SK-N-SH treated with all-trans-retinoic acid at 6 μM for 48 hours (cell line): ENCODE measurements around the gene TEX13A.

Experiments used
- ISL1 ChIP-seq: fragments of 250-450 bp; sonication (Bioruptor Pico); IDR thresholded peaks from 2 replicates; pipeline ENCODE4 v2.1.2; 2022; ENCODE audit warnings: mild to moderate bottlenecking, moderate library complexity
- TF ChIP-seq, protein P1 (sequence below): fragments of 250-450 bp; sonication (Bioruptor Pico); IDR thresholded peaks from 2 replicates; pipeline ENCODE4 v1.8.0; 2021; ENCODE audit warnings: low read depth, mild to moderate bottlenecking, moderate library complexity, borderline replicate concordance
- TF ChIP-seq, protein P2 (sequence below): fragments of 250-450 bp; sonication (Bioruptor Pico); IDR thresholded peaks from 2 replicates; pipeline ENCODE4 v1.8.0; 2020; ENCODE audit warnings: mild to moderate bottlenecking, moderate library complexity, borderline replicate concordance
- TF ChIP-seq, protein P3 (sequence below): fragments of 250-450 bp; sonication (Bioruptor Pico); IDR thresholded peaks from 2 replicates; pipeline ENCODE4 v1.5.1; 2020; ENCODE audit warnings: low read depth, mild to moderate bottlenecking, moderate library complexity

DNA sequence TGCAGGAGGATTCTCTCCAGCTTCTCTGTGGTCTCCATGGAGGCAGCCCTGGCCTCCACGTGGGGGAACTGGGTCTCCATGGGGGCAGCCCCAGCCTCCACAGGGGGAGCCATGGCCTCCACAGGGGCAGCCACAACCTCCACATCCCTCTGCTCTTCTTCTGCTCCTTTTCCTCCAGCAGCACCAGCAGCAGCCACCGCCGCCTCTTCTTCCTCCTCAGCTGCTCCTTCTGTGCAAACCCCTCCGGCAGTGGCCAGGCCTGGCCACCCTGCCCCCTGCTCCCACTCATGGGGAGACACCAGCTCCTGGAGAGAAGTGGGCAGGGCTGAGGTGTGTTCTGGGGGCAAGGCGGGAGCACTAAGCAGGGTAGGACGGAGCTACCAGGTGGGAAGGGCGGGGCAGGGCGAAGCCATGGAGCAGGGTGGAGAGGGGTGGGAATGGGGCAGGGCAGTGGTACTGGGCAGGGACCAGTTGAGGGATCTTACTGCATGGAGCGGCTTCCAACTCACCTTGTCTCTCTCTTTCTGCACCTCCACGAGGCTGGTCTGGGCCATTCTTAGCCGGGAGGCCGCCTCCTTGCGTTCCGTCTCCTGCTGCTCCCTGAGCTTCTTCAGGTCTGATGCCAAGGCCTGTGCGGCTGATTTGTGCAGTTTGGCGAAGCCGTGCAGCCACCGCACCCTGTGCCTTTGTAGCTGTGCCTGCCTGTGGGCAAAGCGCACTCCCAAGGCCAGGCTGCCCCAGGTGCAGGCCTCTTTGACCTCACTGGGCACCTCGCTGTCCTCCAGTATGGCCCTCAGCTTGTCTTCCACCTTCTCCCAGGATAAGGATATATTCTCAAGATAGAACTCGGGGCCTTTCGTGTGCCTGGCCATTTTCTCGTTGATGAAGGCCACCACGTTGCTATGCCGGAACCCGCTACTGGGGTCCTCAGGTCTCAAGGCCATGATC is 766 bp downstream of the TEX13A start:
- TF ChIP-seq ISL1 (CRISPR knock-in tag), result no peak
- TF ChIP-seq, protein P1, sequence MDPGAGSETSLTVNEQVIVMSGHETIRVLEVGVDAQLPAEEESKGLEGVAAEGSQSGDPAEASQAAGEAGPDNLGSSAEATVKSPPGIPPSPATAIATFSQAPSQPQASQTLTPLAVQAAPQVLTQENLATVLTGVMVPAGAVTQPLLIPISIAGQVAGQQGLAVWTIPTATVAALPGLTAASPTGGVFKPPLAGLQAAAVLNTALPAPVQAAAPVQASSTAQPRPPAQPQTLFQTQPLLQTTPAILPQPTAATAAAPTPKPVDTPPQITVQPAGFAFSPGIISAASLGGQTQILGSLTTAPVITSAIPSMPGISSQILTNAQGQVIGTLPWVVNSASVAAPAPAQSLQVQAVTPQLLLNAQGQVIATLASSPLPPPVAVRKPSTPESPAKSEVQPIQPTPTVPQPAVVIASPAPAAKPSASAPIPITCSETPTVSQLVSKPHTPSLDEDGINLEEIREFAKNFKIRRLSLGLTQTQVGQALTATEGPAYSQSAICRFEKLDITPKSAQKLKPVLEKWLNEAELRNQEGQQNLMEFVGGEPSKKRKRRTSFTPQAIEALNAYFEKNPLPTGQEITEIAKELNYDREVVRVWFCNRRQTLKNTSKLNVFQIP (CRISPR knock-in tag), result no peak
- TF ChIP-seq, protein P2, sequence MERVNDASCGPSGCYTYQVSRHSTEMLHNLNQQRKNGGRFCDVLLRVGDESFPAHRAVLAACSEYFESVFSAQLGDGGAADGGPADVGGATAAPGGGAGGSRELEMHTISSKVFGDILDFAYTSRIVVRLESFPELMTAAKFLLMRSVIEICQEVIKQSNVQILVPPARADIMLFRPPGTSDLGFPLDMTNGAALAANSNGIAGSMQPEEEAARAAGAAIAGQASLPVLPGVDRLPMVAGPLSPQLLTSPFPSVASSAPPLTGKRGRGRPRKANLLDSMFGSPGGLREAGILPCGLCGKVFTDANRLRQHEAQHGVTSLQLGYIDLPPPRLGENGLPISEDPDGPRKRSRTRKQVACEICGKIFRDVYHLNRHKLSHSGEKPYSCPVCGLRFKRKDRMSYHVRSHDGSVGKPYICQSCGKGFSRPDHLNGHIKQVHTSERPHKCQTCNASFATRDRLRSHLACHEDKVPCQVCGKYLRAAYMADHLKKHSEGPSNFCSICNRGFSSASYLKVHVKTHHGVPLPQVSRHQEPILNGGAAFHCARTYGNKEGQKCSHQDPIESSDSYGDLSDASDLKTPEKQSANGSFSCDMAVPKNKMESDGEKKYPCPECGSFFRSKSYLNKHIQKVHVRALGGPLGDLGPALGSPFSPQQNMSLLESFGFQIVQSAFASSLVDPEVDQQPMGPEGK (CRISPR knock-in tag), result no peak
- TF ChIP-seq, protein P3, sequence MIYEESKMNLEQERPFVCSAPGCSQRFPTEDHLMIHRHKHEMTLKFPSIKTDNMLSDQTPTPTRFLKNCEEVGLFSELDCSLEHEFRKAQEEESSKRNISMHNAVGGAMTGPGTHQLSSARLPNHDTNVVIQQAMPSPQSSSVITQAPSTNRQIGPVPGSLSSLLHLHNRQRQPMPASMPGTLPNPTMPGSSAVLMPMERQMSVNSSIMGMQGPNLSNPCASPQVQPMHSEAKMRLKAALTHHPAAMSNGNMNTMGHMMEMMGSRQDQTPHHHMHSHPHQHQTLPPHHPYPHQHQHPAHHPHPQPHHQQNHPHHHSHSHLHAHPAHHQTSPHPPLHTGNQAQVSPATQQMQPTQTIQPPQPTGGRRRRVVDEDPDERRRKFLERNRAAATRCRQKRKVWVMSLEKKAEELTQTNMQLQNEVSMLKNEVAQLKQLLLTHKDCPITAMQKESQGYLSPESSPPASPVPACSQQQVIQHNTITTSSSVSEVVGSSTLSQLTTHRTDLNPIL (CRISPR knock-in tag), result no peak
